B cell (primary cell): Measurements from ENCODE around the gene EHF. TPM values are rescaled to one million over a fixed set of nuclear protein-coding genes. Genes with fewer than 3 reads are reported as not detected.

ENCODE experiments used
- ATAC-seq: fragments of 200-7000 bp; cut with Tn5 transposase; one replicate; pipeline ENCODE4 v1.10.0; 2021; ENCODE audit warnings: low read depth, mild to moderate bottlenecking, moderate number of reproducible peaks, moderate library complexity
- CTCF ChIA-PET: fragments of 350-600 bp; sonication (Branson Sonifier 250); formaldehyde crosslinking; loops from one replicate; lab custom pipeline; 2021; ENCODE audit warnings: antibody characterized with exemption, inconsistent platforms; lab: Charles Lee
- POLR2A ChIA-PET: fragments of 350-600 bp; sonication (Branson Sonifier 250); formaldehyde crosslinking; loops from one replicate; lab custom pipeline; 2021; ENCODE audit warnings: antibody characterized with exemption; lab: Charles Lee
- DNase-seq: peaks from one replicate; pipeline ENCODE4 v3.0.0; 2013
- H2AFZ ChIP-seq: 2 replicates; pipeline ENCODE4 v1.6.1; 2012; ENCODE audit warnings: mild to moderate bottlenecking, low read depth, low read length; ENCODE audit not compliant: insufficient read depth, poor library complexity, severe bottlenecking
- H3K27ac ChIP-seq, 2 donors: 1 replicate in 1 of 2; 2 replicates in 1 of 2; pipeline ENCODE4 v1.5.1; 2012 to 2013; ENCODE audit warnings: low read length in 2 of 2, mild to moderate bottlenecking in 2 of 2, moderate library complexity in 1 of 2
- H3K27me3 ChIP-seq, 4 experiments: fragments of 200-600 bp in 1 of 4; sonication (generic) in 1 of 4; replicated peaks in 1 of 4; 1 replicate in 2 of 4; 2 replicates in 2 of 4; pipeline versions ENCODE4 v1.6.1 to v1.7.0; 2013 to 2016; ENCODE audit warnings: low read length in 3 of 4, mild to moderate bottlenecking in 2 of 4, mixed read lengths in 1 of 4, moderate library complexity in 1 of 4; ENCODE audit not compliant: insufficient read depth in 4 of 4, control insufficient read depth in 3 of 4; ENCODE audit errors: control extremely low read depth in 1 of 4
- H3K36me3 ChIP-seq, 2 experiments: replicated peaks in 1 of 2; 1 replicate in 1 of 2; 2 replicates in 1 of 2; pipeline versions ENCODE4 v1.6.1 to v1.7.1; 2013; ENCODE audit warnings: low read length in 1 of 2; ENCODE audit not compliant: insufficient read depth in 2 of 2, control insufficient read depth in 1 of 2; ENCODE audit errors: control extremely low read depth in 1 of 2, extremely low read depth in 1 of 2
- H3K4me1 ChIP-seq, 2 donors: fragments of 200-600 bp in 1 of 2; sonication (generic) in 1 of 2; 1 replicate in 1 of 2; 2 replicates in 1 of 2; pipeline versions ENCODE4 v1.5.1 to v1.6.1; 2013 to 2017; ENCODE audit warnings: low read length in 2 of 2; ENCODE audit not compliant: control insufficient read depth in 2 of 2, insufficient read depth in 2 of 2
- H3K4me2 ChIP-seq: replicated peaks from 2 replicates; pipeline ENCODE3; 2012; ENCODE audit warnings: mild to moderate bottlenecking, low read depth, low read length; ENCODE audit not compliant: poor library complexity, severe bottlenecking
- H3K4me3 ChIP-seq, 5 experiments: fragments of 200-600 bp in 1 of 5; sonication (generic) in 1 of 5; 1 replicate in 3 of 5; 2 replicates in 2 of 5; pipeline versions ENCODE4 v1.5.1 to v1.7.0; 2011 to 2016; ENCODE audit warnings: low read length in 4 of 5, mild to moderate bottlenecking in 4 of 5, low read depth in 2 of 5, control low read depth in 1 of 5, moderate library complexity in 1 of 5; ENCODE audit not compliant: insufficient read depth in 1 of 5; ENCODE audit errors: control extremely low read depth in 1 of 5, extremely low read depth in 1 of 5
- H3K79me2 ChIP-seq: fragments of 200-600 bp; sonication (generic); one replicate; pipeline ENCODE4 v1.6.0; 2016; ENCODE audit warnings: low read length; ENCODE audit not compliant: control insufficient read depth, insufficient read depth
- H3K9ac ChIP-seq: fragments of 200-600 bp; sonication (generic); 2 replicates; pipeline ENCODE4 v1.6.1; 2017; ENCODE audit warnings: mild to moderate bottlenecking, low read length, moderate library complexity
- H3K9me3 ChIP-seq, 3 donors: one replicate each; pipeline versions ENCODE4 v1.6.1 to v1.7.1; 2013; ENCODE audit warnings: low read length in 2 of 3; ENCODE audit not compliant: control insufficient read depth in 2 of 3, insufficient read depth in 1 of 3; ENCODE audit errors: control extremely low read depth in 1 of 3
- H4K20me1 ChIP-seq: 2 replicates; pipeline ENCODE4 v1.6.0; 2012; ENCODE audit warnings: mild to moderate bottlenecking, low read length; ENCODE audit not compliant: insufficient read depth, control insufficient read depth, poor library complexity, severe bottlenecking
- H3K27ac Mint-ChIP-seq: one replicate; pipeline ENCODE4 v1.8.0; 2021; ENCODE audit warnings: mixed read lengths
- H3K27me3 Mint-ChIP-seq: one replicate; pipeline ENCODE4 v1.8.0; 2021; ENCODE audit warnings: mixed read lengths
- H3K4me1 Mint-ChIP-seq: one replicate; pipeline ENCODE4 v1.8.0; 2021; ENCODE audit warnings: mixed read lengths
- H3K4me3 Mint-ChIP-seq: one replicate; pipeline ENCODE4 v1.8.0; 2021; ENCODE audit warnings: mixed read lengths
- H3K9me3 Mint-ChIP-seq: one replicate; pipeline ENCODE4 v1.8.0; 2022; ENCODE audit warnings: mixed read lengths; ENCODE audit not compliant: insufficient read depth
- EZH2 ChIP-seq: IDR thresholded peaks from 2 replicates; pipeline ENCODE4 v1.6.1; 2012; ENCODE audit warnings: borderline replicate concordance, low read depth, mild to moderate bottlenecking, moderate library complexity, low read length; ENCODE audit not compliant: insufficient read depth, poor library complexity, severe bottlenecking
- WGBS: methylation state at CpG from one replicate; pipeline ENCODE4 v1.1.5; 2013; ENCODE audit warnings: missing lambda C conversion rate; ENCODE audit not compliant: insufficient coverage; 5-methylcytosine and 5-hydroxymethylcytosine counted together
- intact Hi-C: fragments of 100-400 bp; cut with micrococcal nuclease; formaldehyde crosslinking; loops from one replicate; pipeline ENCODE4 v1.10.0; 2022
- polyA plus RNA-seq: library from polyadenylated mRNA; depleted of rRNA; stranded (reverse); fragments of >200 nt; gene quantifications from 2 replicates; pipeline ENCODE4 v1.2.3, GENCODE V29; 2012
- total RNA-seq, 2 donors: library from RNA; stranded (reverse); fragments of 120-200 nt in 1 of 2; gene quantifications; 1 replicate in 1 of 2; 2 replicates in 1 of 2; pipeline versions ENCODE4 v1.2.3 to v1.2.4, GENCODE V29; 2013 to 2022
- TF ChIP-seq, protein P1 (sequence below): fragments of 200-600 bp; IDR thresholded peaks from one replicate; pipeline ENCODE4 v1.8.0; 2022; ENCODE audit warnings: antibody characterized with exemption, mild to moderate bottlenecking

The EHF gene
- total and polyA plus RNA-seq, 2 donors (not counting 1 experiment from before 2014, with no cell fraction given) = not detected

GRCh38 chr11:34593085-34593484 is 27.8 kb upstream of the EHF start:
- Histone ChIP-seq H3K9ac (no peak overlapping the region), H3K27me3 (peaks cover 0 to 5% (median 1%) of the 10 kb centered on the region in 4 experiments), H2AFZ (no peak overlapping the region), H3K4me3 (no peak overlapping the region), H3K4me1 (no peaks in the 10 kb centered on the region), H3K36me3 (no peaks in the 10 kb centered on the region), H4K20me1 (no peaks in the 10 kb centered on the region), H3K4me2 (no peak overlapping the region), H3K27ac (no peak overlapping the region), H3K79me2 (no peaks in the 10 kb centered on the region), H3K9me3 (peaks cover 0 to 3% (median 2%) of the 10 kb centered on the region in 3 donors)
- H3K27me3 Mint-ChIP-seq = peaks cover 12% of the 10 kb centered on the region
- ChIA-PET POLR2A (no interaction called here), CTCF (no interaction called here)
- WGBS = no CpG with 5 or more reads among the region's 1 CpG
- H3K4me1 Mint-ChIP-seq = no peaks in the 10 kb centered on the region
- DNase-seq (no peak), ATAC-seq (no peak)
- no peak overlapping the region for H3K4me3 Mint-ChIP-seq
- intact Hi-C loops = no loop called here
- H3K9me3 Mint-ChIP-seq = peaks cover 5% of the 10 kb centered on the region
- H3K27ac Mint-ChIP-seq = no peak overlapping the region
- no peak for TF ChIP-seq EZH2
- TF ChIP-seq, protein P1, sequence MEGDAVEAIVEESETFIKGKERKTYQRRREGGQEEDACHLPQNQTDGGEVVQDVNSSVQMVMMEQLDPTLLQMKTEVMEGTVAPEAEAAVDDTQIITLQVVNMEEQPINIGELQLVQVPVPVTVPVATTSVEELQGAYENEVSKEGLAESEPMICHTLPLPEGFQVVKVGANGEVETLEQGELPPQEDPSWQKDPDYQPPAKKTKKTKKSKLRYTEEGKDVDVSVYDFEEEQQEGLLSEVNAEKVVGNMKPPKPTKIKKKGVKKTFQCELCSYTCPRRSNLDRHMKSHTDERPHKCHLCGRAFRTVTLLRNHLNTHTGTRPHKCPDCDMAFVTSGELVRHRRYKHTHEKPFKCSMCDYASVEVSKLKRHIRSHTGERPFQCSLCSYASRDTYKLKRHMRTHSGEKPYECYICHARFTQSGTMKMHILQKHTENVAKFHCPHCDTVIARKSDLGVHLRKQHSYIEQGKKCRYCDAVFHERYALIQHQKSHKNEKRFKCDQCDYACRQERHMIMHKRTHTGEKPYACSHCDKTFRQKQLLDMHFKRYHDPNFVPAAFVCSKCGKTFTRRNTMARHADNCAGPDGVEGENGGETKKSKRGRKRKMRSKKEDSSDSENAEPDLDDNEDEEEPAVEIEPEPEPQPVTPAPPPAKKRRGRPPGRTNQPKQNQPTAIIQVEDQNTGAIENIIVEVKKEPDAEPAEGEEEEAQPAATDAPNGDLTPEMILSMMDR = no peak

- no peaks in the 10 kb centered on the region for H4K20me1 ChIP-seq
- Mint-ChIP-seq H3K9me3 (peaks cover 5% of the 10 kb centered on the region), H3K4me1 (peaks cover 3% of the 10 kb centered on the region), H3K27ac (no peak overlapping the region), H3K4me3 (no peak overlapping the region), H3K27me3 (peaks cover 14% of the 10 kb centered on the region)
- ATAC-seq (no peak), DNase-seq (no peak)
- no peaks in the 10 kb centered on the region for H3K4me1 ChIP-seq
- WGBS = 89% methylated on average over 3 of the region's 3 CpGs
- no peak overlapping the region for H3K4me2 ChIP-seq
- H3K4me3 ChIP-seq = no peak overlapping the region
- peaks cover 0 to 3% (median 2%) of the 10 kb centered on the region in 3 donors for H3K9me3 ChIP-seq
- H3K36me3 ChIP-seq = no peaks in the 10 kb centered on the region
- no peak overlapping the region for H3K27ac ChIP-seq
- TF ChIP-seq, protein P1 = no peak
- no peak for TF ChIP-seq EZH2
- peaks cover 0 to 5% (median 1%) of the 10 kb centered on the region in 4 experiments for H3K27me3 ChIP-seq
- H3K79me2 ChIP-seq = no peaks in the 10 kb centered on the region
- no peak overlapping the region for H2AFZ ChIP-seq
- H3K9ac ChIP-seq = no peak overlapping the region
- ChIA-PET CTCF (interaction anchor here (1.1 to 2.8 kb wide), 2 partner anchors 9 to 296 kb away, joined by 6 to 10 read pairs; no protein-coding TSS in a partner anchor), POLR2A (no interaction called here)
- intact Hi-C loops = no loop called here
Observed at GRCh38 chr11:34594603-34595002, 26.3 kb upstream of the EHF start.
